GM12891 (cell line): ENCODE measurements around the gene YAE1.

Experiments
- PAX5 ChIP-seq: IDR thresholded peaks from 2 replicates; pipeline ENCODE4 v1.6.1; 2011; ENCODE audit warnings: low read length, moderate library complexity, mild to moderate bottlenecking; ENCODE audit not compliant: insufficient read depth, severe bottlenecking
- POLR2A ChIP-seq: IDR thresholded peaks from 2 replicates; pipeline ENCODE4 v1.6.1; 2011; ENCODE audit warnings: low read depth, low read length, control low read depth
- POLR2AphosphoS5 ChIP-seq: IDR thresholded peaks from 2 replicates; pipeline ENCODE4 v1.6.1; 2011; ENCODE audit warnings: low read depth, low read length, control low read depth
- POU2F2 ChIP-seq: IDR thresholded peaks from 2 replicates; pipeline ENCODE4 v1.6.1; 2011; ENCODE audit warnings: low read depth, mild to moderate bottlenecking, control low read depth, low read length, moderate library complexity
- SPI1 ChIP-seq: IDR thresholded peaks from 2 replicates; pipeline ENCODE4 v1.6.1; 2011; ENCODE audit warnings: low read depth, low read length, control low read depth
- TAF1 ChIP-seq: IDR thresholded peaks from 2 replicates; pipeline ENCODE4 v1.6.1; 2011; ENCODE audit warnings: low read depth, low read length, control low read depth

DNA sequence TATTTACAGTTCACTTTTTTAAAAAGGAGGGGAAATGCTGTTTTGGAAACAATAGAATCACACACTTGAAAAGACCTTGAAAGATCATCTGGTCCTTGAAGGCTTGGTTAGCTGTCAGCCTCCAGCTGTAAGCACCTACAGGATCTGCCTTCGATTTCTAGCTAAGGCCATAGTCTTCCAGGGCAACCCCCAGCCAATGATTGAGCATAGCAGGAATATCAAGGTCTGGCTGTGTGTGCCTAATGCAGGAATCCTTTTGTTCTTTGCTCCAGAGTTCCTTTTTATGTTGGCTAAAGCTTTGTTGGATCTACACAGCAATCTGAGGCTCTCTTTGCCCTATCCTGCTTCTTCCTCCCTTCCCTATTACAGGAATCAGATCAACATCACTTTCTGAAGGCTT, 5.2 kb upstream of the YAE1 start:
- TF ChIP-seq POLR2A (no peak), TAF1 (no peak), POLR2AphosphoS5 (no peak), SPI1 (no peak), POU2F2 (no peak), PAX5 (no peak)
